Uterus (tissue), 4 donors: ENCODE results near the gene UBE2Q2. TPM values are rescaled to one million over a fixed set of nuclear protein-coding genes. Genes with fewer than 3 reads are reported as not detected.

Experiments used
- DNase-seq, 2 donors: peaks; one replicate each; pipeline ENCODE4 v3.0.0-alpha.2; 2019 to 2020
- H3K27ac ChIP-seq, 2 donors: fragments of 200-600 bp; sonication (generic); 1 replicate in 1 of 2; 2 replicates in 1 of 2; pipeline ENCODE4 v1.5.1; 2016 to 2018
- H3K27me3 ChIP-seq, 2 donors: fragments of 200-600 bp; sonication (generic); one replicate each; pipeline ENCODE4 v1.5.1; 2018 to 2019; ENCODE audit warnings: control low read depth in 1 of 2
- H3K36me3 ChIP-seq, 2 donors: fragments of 200-600 bp; sonication (generic); one replicate each; pipeline ENCODE4 v1.5.1; 2019; ENCODE audit warnings: control low read depth in 1 of 2
- H3K4me1 ChIP-seq, 2 donors: fragments of 200-600 bp; sonication (generic); one replicate each; pipeline ENCODE4 v1.5.1; 2018 to 2019; ENCODE audit warnings: control low read depth in 1 of 2
- H3K4me3 ChIP-seq, 2 donors: fragments of 200-600 bp; sonication (generic); 1 replicate in 1 of 2; 2 replicates in 1 of 2; pipeline ENCODE4 v1.5.1; 2018 to 2019; ENCODE audit warnings: mild to moderate bottlenecking in 1 of 2
- H3K9me3 ChIP-seq, 2 donors: fragments of 200-600 bp; sonication (generic); one replicate each; pipeline ENCODE4 v1.5.1; 2019; ENCODE audit warnings: control low read depth in 1 of 2
- CTCF ChIP-seq, 4 experiments: fragments of 200-600 bp in 2 of 4; fragments of 450-650 bp in 2 of 4; sonication (generic) in 2 of 4; IDR thresholded peaks; one replicate each; pipeline ENCODE4 v1.5.1; 2016 to 2019; ENCODE audit warnings: antibody characterized with exemption in 4 of 4, mild to moderate bottlenecking in 2 of 4, moderate library complexity in 1 of 4
- POLR2A ChIP-seq, 2 donors: fragments of 450-650 bp; IDR thresholded peaks; one replicate each; pipeline ENCODE4 v1.6.1; 2016; ENCODE audit warnings: antibody characterized with exemption in 2 of 2, mild to moderate bottlenecking in 1 of 2, moderate library complexity in 1 of 2
- intact Hi-C: fragments of 100-400 bp; cut with DNase I; formaldehyde crosslinking; loops from one replicate; pipeline ENCODE4 v1.15.1; 2023; ENCODE audit warnings: low total_unique reads
- total RNA-seq, 4 donors: library from RNA; depleted of rRNA in 3 of 4; stranded (reverse); fragments of >200 nt in 3 of 4; gene quantifications; one replicate each; pipeline versions ENCODE4 v1.1.0 to v1.2.4, GENCODE V29; 2014 to 2023
- donor health status: DM: yes; HTN: yes; CAD: no.

UBE2Q2 gene
- total RNA-seq, 4 donors from 2014 or later = 36.6 to 71.7 (median 57.9) TPM

GRCh38 chr15:75822685-75823278 lies 20.5 kb upstream of the UBE2Q2 start:
- H3K27ac ChIP-seq = no peak overlapping the region
- no peaks in the 10 kb centered on the region for H3K36me3 ChIP-seq
- no peak overlapping the region for H3K4me3 ChIP-seq
- H3K4me1 ChIP-seq = no peaks in the 10 kb centered on the region
- no peaks in the 10 kb centered on the region for H3K27me3 ChIP-seq
- DNase-seq = no peak
- H3K9me3 ChIP-seq = no peaks in the 10 kb centered on the region
- intact Hi-C loops = no loop called here
- no peak for TF ChIP-seq POLR2A (IDR thresholded peaks at IDR 0.05)
- no peak for TF ChIP-seq CTCF (IDR thresholded peaks at IDR 0.05)

GRCh38 chr15:75823860-75824613 lies 19.2 kb upstream of the UBE2Q2 start:
- no peak overlapping the region for H3K27ac ChIP-seq
- no peaks in the 10 kb centered on the region for H3K9me3 ChIP-seq
- DNase-seq = no peak
- H3K4me3 ChIP-seq = no peak overlapping the region
- TF ChIP-seq CTCF (IDR thresholded peaks at IDR 0.05) = no peak
- TF ChIP-seq POLR2A (IDR thresholded peaks at IDR 0.05) = no peak
- H3K27me3 ChIP-seq = no peaks in the 10 kb centered on the region
- H3K4me1 ChIP-seq = no peaks in the 10 kb centered on the region
- intact Hi-C loops = no loop called here
- no peaks in the 10 kb centered on the region for H3K36me3 ChIP-seq

GRCh38 chr15:75827691-75828090 lies 15.6 kb upstream of the UBE2Q2 start:
- no peaks in the 10 kb centered on the region for H3K4me1 ChIP-seq
- H3K27ac ChIP-seq = no peak overlapping the region
- no peak for DNase-seq
- no peak overlapping the region for H3K4me3 ChIP-seq
- intact Hi-C loops = no loop called here
- TF ChIP-seq POLR2A (IDR thresholded peaks at IDR 0.05) (no peak), CTCF (IDR thresholded peaks at IDR 0.05) (no peak)
- H3K9me3 ChIP-seq = no peaks in the 10 kb centered on the region
- no peaks in the 10 kb centered on the region for H3K36me3 ChIP-seq
- H3K27me3 ChIP-seq = no peaks in the 10 kb centered on the region

GRCh38 chr15:75828429-75828828 lies 14.8 kb upstream of the UBE2Q2 start:
- TF ChIP-seq CTCF (IDR thresholded peaks at IDR 0.05) = no peak
- no peak for TF ChIP-seq POLR2A (IDR thresholded peaks at IDR 0.05)
- Histone ChIP-seq H3K4me3 (no peak overlapping the region), H3K27ac (no peak overlapping the region), H3K27me3 (no peaks in the 10 kb centered on the region), H3K9me3 (no peaks in the 10 kb centered on the region), H3K4me1 (no peaks in the 10 kb centered on the region), H3K36me3 (no peaks in the 10 kb centered on the region)
- intact Hi-C loops = no loop called here
- no peak for DNase-seq
